Urinary bladder (tissue), 4 donors: ENCODE measurements around the gene THAP4. TPM values are rescaled to one million over a fixed set of nuclear protein-coding genes. Genes with fewer than 3 reads are reported as not detected.

Source experiments
- DNase-seq: peaks from one replicate; pipeline ENCODE4 v3.0.0-alpha.2; 2015; ENCODE audit errors: extremely low spot score
- H3K27ac ChIP-seq: one replicate; pipeline ENCODE4 v1.5.1; 2013; ENCODE audit warnings: low read depth, mild to moderate bottlenecking, moderate library complexity
- H3K36me3 ChIP-seq: one replicate; pipeline ENCODE4 v1.6.1; 2013; ENCODE audit warnings: mild to moderate bottlenecking, moderate library complexity; ENCODE audit not compliant: insufficient read depth
- H3K4me1 ChIP-seq: one replicate; pipeline ENCODE4 v1.6.1; 2013; ENCODE audit warnings: mild to moderate bottlenecking, moderate library complexity; ENCODE audit not compliant: insufficient read depth
- H3K4me3 ChIP-seq: one replicate; pipeline ENCODE4 v1.5.1; 2013; ENCODE audit warnings: low read depth, low read length
- WGBS: extraction: QIAGEN DNeasy Blood & Tissue Kit; methylation state at CpG from one replicate; pipeline ENCODE4 v1.1.7; 2013; 5-methylcytosine and 5-hydroxymethylcytosine counted together
- polyA plus RNA-seq: library from polyadenylated mRNA; stranded (reverse); fragments of 200-250 nt; gene quantifications from one replicate; pipeline ENCODE4 v1.2.3, GENCODE V29; 2013
- total RNA-seq: library from RNA; depleted of rRNA; stranded (reverse); fragments of >200 nt; gene quantifications from one replicate; pipeline ENCODE4 v1.2.3, GENCODE V29; 2014
- donor health status: healthy with polysubstance abuse.
- donor health status: healthy.

Gene THAP4
- total and polyA plus RNA-seq, 2 donors, result 18.9 to 49.3 TPM

DNA sequence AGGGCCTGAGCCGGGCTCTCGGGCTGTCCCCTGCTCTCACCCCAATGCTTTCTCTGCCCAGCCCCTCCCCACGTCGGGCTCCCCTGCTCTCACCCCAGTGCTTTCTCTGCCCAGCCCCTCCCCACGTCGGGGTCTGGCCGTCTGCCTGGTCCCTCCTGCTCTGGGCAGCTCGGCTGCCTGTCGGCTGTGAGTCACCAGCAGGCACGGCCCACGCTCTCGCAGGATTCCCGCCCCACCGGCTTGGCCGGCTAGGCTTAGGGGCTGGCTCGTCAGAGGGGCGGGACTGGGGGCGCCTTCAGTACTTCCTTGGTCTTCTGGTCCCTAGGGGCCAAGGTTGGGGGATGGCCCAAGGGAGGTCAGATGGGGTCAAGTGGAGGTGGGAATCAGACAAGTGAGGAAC is 75.1 kb downstream of the THAP4 start:
- no peaks in the 10 kb centered on the region for H3K36me3 ChIP-seq
- no peak overlapping the region for H3K4me3 ChIP-seq
- H3K27ac ChIP-seq, result no peak overlapping the region
- 18% methylated on average over 18 of the region's 18 CpGs for WGBS
- no peak for DNase-seq
- H3K4me1 ChIP-seq, result peaks cover 3% of the 10 kb centered on the region

DNA sequence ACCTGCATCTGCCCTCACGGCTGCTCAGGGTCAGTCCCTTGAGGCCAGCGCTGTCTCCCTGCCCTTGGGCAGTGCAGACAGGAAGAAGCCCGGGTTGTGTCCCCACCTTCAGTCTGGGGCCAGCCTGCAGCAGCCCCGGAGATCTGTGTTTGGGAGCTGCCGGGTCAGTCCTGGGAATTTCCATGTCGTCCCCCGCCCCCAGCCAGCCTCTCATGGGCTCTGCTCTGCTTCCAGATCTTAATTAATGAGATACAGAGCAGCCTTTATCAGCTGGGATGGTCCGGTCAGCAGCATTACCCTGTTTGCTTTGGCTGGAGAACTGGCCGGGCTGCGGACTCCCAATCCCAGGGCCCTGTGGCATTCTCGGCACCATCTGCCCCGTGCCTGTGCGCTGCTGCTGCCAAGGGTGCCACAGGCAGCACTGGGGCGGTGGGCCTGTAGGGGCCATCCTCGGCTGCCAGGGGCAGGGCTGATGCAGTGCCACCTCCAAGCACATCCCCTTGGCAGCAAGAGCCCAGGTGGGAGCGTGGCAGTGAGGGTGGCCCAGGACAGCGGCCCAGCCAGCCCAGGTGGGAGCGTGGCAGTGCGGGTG is 76.0 kb downstream of the THAP4 start:
- Histone ChIP-seq H3K36me3 (no peaks in the 10 kb centered on the region), H3K4me3 (no peak overlapping the region), H3K27ac (peak overlapping the region; percentile 54), H3K4me1 (peaks cover 3% of the 10 kb centered on the region)
- 41% methylated on average over 19 of the region's 19 CpGs for WGBS
- DNase-seq, result no peak

DNA sequence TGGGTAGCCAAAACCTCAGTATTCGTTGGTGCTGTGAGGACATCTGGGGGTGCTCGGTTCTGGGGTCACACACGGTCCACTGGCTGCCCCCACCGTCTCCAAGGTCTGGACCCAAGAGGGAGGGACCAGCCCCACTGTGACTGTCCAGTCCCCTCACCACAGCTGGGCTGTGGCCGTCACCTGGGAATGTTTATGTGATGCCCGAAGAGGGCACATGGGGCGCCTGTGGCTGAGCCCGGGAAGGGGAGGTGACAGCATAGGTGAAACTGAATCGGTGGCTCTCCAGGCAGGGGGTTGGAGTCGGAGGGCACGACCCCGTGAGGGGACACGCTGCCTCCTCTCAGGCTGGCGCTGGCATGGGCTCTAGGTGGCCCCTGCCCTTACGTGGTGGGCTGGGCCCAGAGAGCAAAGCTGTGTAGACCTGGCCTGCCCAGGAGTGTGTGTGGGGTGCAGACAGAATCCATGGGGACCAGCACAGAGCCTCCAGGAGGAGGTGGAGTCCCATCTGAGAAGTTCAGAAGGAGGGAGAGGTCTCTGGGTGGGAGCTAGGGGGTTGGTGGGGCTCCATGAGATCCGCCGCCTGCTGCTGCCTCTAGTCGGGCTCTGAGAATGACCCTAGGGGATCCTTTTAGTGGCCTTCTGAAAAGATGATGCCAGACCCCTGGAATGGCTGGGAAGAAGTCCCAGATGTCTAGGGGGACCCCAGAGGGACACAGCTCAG is 76.6 kb downstream of the THAP4 start:
- Histone ChIP-seq H3K36me3 (no peaks in the 10 kb centered on the region), H3K4me3 (peak overlapping the region; percentile 74), H3K4me1 (peaks cover 3% of the 10 kb centered on the region), H3K27ac (peak overlapping the region; percentile 23)
- DNase-seq, result no peak
- 49% methylated on average over 18 of the region's 18 CpGs for WGBS

DNA sequence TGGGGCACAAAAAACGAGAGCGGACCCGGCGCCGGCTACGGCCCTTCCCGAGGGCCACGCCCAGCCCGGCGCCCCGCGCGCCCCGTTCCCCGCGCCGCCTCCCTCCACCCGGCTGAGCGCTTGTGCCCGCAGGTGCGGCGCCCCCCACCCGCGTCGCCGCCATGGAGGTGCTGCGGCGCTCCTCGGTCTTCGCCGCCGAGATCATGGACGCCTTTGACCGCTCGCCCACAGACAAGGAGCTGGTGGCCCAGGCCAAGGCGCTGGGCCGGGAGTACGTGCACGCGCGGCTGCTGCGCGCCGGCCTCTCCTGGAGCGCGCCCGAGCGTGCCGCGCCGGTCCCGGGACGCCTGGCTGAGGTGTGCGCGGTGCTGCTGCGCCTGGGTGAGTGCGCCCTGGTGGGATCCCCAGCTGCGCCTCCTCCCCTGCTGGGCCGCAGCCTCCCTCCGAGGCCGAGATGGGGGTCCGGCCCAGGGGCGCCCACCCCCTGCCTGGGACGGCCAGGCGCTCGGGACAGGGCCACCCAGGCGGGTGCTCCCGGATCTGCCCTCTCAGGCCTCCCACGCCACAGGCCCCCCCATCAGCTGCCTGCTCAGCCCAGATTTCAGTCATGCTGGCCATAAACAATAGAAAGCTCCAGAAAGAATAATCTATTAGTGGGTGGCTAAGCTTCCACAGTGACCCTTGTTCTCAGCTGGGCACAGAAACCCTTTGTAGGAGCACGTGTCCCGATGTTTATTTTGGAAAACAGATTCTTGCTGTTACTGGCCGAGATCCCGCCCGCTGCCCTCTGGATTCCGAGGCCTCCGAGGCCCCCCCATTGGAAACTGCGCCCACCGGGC is 77.4 kb downstream of the THAP4 start:
- Histone ChIP-seq H3K27ac (no peak overlapping the region), H3K4me3 (peak overlapping the region; percentile 74), H3K36me3 (no peaks in the 10 kb centered on the region), H3K4me1 (peaks cover 3% of the 10 kb centered on the region)
- WGBS, result 3% methylated on average over 78 of the region's 78 CpGs
- DNase-seq, result no peak

DNA sequence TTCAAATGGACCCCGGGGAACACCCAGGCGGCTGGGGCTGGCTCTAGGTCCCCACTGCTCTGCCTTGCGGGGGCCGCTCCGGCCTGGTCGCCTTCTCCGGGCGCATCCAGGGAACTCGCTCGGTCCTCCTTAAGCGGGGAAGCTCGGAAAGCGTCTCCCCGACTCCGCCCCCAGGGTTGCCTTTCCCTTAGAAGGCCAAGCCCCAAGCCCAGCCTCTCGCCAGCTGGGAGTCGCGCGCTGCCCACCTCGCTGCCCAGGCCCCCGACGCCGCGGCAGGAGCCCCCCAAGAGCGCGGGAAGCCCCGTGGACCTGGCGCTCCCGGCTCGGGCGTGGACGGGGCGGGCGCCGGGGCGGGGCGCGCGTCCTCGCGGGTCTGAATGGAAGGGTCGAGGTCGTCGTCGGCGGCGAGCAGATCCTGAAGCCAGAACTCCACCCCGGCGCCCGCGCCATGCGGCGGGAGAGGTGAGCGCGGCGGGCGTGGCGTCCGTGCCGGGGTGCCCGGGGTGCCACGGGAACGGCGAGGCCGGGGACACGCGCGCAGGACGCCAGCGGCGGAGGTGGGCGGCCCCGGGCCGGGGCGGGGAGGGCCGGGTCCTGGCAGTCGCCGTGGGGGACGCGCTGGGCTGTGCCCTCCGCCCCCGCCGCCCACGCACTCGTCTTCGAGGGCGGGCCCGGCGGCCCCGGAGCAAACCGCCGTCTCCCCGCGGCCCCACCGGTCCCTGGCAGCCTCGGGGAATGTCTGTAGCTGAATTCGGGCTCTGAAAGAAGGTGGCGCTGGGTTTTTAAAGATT is 78.2 kb downstream of the THAP4 start, which contains the start of gene BOK:
Gene BOK, plus strand, starts transcription at position 214 of the 791 bp plus-strand sequence. CDS start 739 bp downstream, outside the sequence.
- no peak for DNase-seq
- Histone ChIP-seq H3K4me1 (peaks cover 3% of the 10 kb centered on the region), H3K27ac (peak within 1 kb of the TSS; percentile 52), H3K36me3 (no peaks in the 10 kb centered on the region), H3K4me3 (peak within 1 kb of the TSS; percentile 74)
- 1% methylated on average over 98 of the region's 98 CpGs for WGBS

DNA sequence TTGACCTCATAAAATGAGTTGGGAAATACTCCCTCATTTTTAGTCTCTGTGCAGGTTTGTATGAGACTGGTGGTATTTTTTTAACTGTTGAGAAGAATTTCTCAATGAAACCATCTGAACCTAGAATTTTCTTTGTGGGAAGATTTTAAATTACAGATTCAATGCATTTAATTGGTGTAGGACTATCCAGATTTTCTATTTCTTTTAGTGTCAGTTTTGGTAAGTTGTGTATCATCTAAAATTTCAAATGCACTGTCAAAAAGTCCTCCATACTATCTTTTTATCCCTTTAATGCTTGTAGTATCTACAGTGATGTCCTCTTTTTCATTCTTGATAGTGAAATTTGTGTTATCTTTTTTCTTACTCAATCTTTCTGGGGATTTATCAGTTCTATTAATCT is 80.2 kb downstream of the THAP4 start:
- Histone ChIP-seq H3K4me3 (no peak overlapping the region), H3K4me1 (peaks cover 3% of the 10 kb centered on the region), H3K36me3 (no peaks in the 10 kb centered on the region), H3K27ac (no peak overlapping the region)
- DNase-seq, result no peak

DNA sequence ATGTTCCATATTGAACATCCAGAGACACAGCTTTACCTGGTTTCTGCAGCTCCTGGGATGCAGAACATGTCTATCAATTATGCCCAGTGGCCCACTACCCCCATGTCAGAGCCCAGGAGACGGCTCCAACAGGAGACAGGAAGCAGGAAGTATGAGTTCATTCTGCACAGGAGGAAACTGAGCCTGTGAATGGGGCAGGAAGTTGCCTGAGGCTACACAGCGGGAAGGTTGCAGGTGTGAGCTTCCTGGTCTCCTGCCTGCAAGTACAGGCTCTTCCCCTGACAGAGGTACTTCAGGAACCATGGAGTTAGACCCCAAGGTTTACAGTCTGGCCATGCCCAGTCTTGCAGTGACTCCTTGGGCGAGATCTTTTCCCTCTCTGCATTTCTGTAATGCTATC is 81.2 kb downstream of the THAP4 start:
- no peak overlapping the region for H3K27ac ChIP-seq
- no peak overlapping the region for H3K4me3 ChIP-seq
- H3K36me3 ChIP-seq, result no peaks in the 10 kb centered on the region
- WGBS, result 42% methylated on average over 3 of the region's 3 CpGs
- peaks cover 2% of the 10 kb centered on the region for H3K4me1 ChIP-seq
- no peak for DNase-seq

DNA sequence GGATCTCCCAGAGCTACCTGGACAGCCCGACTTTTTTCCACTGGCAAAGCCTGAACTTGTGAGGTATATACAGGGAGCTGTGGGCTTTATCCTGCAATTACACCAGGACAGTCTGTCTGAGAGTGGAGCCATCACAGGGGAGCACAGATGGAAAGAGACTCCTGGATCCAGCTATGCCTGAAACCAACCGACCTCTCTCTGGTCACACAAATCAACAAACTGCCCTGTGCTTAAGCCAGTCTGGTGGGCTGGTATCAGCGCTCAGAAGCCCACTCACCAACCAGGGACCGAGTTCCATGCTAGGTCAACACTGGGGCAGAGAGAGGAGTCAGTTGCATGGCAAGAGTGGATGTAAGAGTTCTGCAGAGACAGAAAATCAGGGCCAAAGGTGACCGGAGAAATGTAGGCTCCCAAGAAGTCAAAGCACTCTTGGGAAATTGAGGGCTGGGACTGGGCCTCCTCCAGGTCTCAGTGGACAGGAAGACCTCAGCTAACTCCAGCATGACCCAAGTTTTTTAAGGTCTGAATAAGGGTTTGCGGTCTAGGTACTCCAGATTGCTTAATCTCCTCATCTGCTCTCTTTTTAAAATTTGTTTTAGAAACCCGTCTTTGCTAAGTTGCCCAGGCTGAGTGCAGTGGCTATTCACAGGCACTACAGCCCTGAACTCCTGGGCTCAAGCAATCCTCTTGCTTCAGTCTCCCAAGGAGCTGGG is 82.2 kb downstream of the THAP4 start:
- WGBS, result 90% methylated on average over 7 of the region's 7 CpGs

DNA sequence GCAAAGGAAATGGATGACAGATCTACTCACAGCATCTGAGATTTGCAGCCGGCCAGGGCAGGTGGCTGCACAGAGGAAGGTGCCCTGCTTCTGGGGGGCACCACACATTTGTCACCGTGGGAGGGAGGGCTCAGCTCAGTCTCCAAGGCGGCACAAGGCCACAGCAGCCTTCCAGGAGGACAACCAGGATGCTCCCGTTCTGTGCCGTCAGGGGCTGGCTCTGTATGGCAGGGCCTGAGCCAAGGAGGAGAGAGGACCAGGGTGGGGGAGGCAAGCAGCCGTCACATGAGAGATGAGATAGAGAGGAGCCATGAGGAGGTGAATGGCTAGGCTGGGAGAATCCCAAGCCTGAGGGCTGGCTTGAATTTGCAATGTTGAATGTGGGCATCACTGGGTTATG is 83.0 kb downstream of the THAP4 start:
- 54% methylated on average over 6 of the region's 6 CpGs for WGBS
- no peak overlapping the region for H3K4me3 ChIP-seq
- DNase-seq, result no peak
- H3K4me1 ChIP-seq, result peaks cover 2% of the 10 kb centered on the region
- no peaks in the 10 kb centered on the region for H3K36me3 ChIP-seq
- H3K27ac ChIP-seq, result no peak overlapping the region

More for the DNA sequence above, 82.2 kb downstream of the THAP4 start:
- Histone ChIP-seq H3K36me3 (no peaks in the 10 kb centered on the region), H3K27ac (no peak overlapping the region), H3K4me3 (no peak overlapping the region), H3K4me1 (peaks cover under 1% of the 10 kb centered on the region)
- no peak for DNase-seq

DNA sequence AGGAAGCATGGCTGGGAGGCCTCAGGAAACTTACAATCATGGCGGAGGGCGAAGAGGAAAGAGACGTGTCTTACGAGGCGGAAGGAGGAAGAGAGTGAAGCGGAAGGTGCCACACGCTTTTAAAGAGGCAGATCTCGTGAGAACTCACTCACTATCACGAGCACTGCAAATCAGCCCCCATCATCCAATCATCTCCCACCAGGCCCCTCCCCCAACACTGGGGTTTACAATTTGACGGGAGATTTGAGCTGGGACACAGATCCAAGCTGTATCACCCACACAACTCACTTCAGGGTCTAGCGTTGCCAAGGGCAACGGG is 83.5 kb downstream of the THAP4 start:
- DNase-seq, result no peak
- 76% methylated on average over 12 of the region's 12 CpGs for WGBS
- no peak overlapping the region for H3K4me3 ChIP-seq
- H3K4me1 ChIP-seq, result peaks cover 2% of the 10 kb centered on the region
- H3K36me3 ChIP-seq, result no peaks in the 10 kb centered on the region
- no peak overlapping the region for H3K27ac ChIP-seq

DNA sequence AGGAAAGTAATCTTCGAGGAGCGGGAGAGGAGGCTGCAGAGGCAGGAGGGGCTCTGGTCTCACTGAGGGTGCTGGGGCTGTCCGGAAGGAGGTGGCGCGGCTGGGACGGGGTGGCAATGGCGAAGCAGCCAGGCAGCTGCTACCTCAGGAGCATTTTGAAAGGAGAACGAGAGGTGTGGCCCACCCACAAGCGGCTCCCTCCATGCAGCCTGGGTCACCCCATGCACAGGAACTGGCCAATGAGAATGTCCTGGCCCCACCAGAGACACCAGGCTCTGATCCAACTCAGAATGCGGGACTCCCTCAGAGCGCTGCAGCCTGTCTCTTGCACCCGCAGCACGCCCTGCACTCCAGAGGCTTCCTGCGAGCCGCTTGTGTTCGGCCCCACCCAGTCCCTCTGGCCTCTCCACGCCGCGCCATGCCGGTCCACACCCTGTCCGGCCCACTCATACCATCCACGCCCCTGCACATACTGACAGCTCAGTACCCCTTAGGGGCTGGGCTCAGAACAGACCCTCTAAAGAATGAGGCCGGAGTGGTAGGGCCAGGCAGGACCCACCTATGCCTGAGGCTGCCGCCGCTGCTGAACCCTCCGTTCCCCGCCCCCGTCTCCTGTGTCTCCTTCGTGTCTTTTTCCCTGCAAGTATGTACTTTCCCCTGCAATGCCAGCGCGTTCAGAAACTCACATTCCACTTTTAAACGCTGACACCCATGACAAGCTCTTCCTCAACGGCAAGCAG is 84.8 kb downstream of the THAP4 start:
- Histone ChIP-seq H3K27ac (no peak overlapping the region), H3K4me3 (no peak overlapping the region), H3K4me1 (peaks cover 2% of the 10 kb centered on the region), H3K36me3 (no peaks in the 10 kb centered on the region)
- 73% methylated on average over 33 of the region's 33 CpGs for WGBS
- DNase-seq, result no peak

DNA sequence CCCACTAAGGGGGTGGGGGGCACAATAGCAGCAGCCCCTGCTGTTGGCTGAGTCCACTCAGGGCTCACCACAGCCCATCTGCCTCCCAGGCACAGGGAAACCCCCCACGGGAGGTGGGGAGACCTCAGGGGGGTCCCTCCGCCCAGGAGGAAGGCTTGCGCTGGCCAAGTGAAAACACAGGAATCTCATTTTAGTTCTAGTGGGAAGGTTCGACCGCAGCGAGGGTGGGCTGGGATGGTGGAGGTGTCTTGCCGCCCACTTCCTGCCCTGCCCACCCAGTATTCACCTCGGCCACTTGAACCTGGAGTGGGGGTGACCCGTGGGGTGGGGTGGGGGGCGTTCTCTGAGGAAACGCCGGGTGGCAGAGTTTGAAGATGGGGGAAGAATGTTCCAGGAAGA is 85.4 kb downstream of the THAP4 start:
- WGBS, result 74% methylated on average over 12 of the region's 12 CpGs

More for the DNA sequence above, 85.4 kb downstream of the THAP4 start:
- H3K27ac ChIP-seq, result no peak overlapping the region
- H3K36me3 ChIP-seq, result no peaks in the 10 kb centered on the region
- DNase-seq, result no peak
- peaks cover 2% of the 10 kb centered on the region for H3K4me1 ChIP-seq
- H3K4me3 ChIP-seq, result no peak overlapping the region
